GM18868 (cell line): Measurements from ENCODE around the gene DDX25.
A peak's percentile ranks its signal among the peaks of the same experiment; 100 is the strongest.

ENCODE experiments used
- ATAC-seq: cut with Tn5 transposase; IDR thresholded peaks from one replicate; pipeline ENCODE4 v1.9.1; 2021; ENCODE audit warnings: mild to moderate bottlenecking, moderate library complexity; ENCODE audit not compliant: unreplicated experiment

DDX25 gene

GRCh38 chr11:125933030-125933813, 28.9 kb downstream of the DDX25 start:
- ATAC-seq, result no peak

GRCh38 chr11:125934473-125934872, 30.2 kb downstream of the DDX25 start:
- ATAC-seq, result no peak

- ATAC-seq, result no peak
Measured at GRCh38 chr11:125935056-125935455, 30.7 kb downstream of the DDX25 start.

- ATAC-seq, result no peak
Measured at GRCh38 chr11:125935618-125936199, 31.4 kb downstream of the DDX25 start.

DNA sequence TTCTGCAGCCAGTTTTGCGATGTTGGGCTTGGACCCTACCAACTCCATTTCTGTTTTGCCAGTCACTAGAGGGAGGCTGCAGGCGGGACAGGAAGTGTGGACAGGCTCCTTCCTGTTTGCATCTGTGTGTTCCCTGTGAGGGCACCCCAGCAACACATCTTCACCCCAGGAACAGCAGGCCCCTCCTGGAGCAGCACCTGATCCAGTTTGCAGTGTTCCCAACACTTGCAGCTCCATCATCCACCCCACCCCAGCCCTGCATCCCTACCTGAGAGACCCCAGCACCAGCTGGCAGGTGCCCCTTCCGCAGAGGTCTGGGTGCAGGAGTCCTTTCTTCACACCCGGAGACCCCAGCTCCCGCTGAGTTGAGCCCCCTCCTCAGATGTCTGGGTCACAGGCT, 34.1 kb downstream of the DDX25 start:
- no peak for ATAC-seq

DNA sequence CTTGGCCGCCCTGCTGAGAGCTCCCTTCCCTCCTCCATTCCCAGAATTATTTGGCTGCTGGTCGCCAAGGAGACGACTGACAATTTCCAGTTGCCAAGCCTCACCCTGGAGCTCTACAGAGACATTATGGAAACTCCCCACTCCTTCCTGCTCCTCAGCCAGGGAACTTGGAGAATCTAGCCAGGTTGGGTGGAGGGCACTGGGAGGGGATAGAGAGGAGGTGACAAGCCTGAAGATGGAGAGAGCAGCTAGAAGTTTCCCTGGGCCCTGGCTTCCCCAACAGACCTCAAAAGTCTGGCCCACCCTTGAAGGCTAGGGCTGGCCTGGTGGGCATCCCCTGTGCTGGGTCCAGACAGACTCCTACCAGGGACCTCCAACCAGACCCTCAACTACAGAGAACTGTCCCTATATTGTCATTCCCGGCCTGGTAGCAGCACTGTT, 34.8 kb downstream of the DDX25 start:
- ATAC-seq, result no peak

- no peak for ATAC-seq
Measured at GRCh38 chr11:125940145-125940544, 35.8 kb downstream of the DDX25 start.

DNA sequence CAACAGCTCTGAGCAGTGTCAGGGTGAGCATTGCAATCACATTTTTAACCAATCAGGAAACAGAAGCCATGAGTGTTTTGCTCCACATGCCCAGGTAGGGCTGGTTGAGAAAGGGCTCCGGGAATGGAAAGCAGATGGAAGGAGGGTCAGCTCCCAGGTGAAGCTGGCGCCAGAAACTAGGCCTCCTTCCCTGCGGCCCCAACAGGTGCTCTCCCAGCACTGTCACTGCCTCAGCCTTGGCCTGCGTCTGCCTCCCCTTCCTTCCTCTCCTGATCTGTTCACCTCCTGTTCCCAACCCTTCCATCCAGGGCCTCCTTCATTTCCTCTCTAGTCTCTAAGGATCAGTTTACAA, 36.9 kb downstream of the DDX25 start:
- ATAC-seq, result no peak

GRCh38 chr11:125941619-125942611, 37.6 kb downstream of the DDX25 start:
- ATAC-seq, result peak; percentile 60

DNA sequence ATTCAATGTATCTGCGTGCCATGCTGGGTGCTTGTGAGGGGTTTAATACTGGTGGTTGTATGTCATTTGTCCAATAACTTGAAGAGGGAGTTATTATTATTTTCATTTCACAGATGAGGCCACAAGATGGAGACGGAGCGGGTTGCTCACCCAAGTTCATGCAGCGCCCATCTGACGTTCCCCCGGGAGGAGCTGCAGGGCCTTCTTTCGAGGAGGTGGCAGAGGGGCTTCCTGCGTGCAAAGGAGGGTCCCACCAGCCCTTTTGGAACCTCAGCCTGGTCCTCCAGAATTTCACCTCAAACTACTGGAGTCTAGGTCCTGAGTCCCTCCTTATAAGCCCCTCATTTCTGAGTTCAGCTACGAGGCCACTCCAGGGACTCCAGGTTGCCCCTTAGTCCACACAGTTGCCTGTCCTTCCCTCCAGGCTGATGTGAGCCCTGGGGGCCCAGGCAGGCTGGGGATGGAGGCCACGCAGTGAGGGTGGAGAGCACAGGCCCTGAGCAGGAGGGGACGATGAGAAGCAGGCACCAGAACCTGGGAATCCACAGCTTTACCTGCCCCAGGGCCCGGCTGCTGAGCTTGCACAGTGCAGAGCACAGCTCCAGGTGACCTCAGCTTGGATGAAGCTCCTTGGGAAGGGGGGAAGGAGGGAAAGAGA, 38.6 kb downstream of the DDX25 start:
- ATAC-seq, result no peak

GRCh38 chr11:125943661-125944349, 39.5 kb downstream of the DDX25 start:
- no peak for ATAC-seq

DNA sequence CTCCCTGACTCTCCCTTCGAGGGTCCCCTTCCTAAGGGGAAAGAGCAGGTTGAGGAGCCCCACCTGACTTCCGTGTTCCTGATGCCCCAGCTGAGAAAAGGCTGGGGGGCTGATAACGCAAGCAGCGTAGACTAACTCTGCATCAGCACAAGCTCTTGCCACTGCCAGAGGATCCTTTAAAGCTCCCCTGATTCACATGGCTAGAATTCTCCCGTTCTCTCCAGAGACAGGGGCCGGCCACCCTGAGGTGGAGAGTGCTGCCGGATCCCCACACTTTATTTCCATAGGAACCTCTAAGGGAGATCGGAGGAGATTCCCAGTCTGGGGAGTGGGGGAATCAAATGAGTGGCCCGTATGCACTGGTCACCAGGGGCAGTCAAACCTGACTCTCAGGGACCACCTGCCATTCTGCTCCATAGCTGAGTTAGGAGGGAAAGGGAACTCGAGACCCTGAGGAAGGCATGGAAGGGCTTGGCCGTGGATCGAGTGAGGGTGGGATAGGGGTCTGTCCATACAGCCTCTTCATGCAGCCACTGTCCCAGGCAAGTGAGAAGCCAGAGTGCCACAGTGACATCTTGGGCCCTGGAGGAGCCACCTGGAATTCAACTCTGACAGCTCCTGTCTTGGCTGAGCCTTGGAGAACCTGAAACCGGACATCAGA, 40.2 kb downstream of the DDX25 start:
- ATAC-seq, result no peak

DNA sequence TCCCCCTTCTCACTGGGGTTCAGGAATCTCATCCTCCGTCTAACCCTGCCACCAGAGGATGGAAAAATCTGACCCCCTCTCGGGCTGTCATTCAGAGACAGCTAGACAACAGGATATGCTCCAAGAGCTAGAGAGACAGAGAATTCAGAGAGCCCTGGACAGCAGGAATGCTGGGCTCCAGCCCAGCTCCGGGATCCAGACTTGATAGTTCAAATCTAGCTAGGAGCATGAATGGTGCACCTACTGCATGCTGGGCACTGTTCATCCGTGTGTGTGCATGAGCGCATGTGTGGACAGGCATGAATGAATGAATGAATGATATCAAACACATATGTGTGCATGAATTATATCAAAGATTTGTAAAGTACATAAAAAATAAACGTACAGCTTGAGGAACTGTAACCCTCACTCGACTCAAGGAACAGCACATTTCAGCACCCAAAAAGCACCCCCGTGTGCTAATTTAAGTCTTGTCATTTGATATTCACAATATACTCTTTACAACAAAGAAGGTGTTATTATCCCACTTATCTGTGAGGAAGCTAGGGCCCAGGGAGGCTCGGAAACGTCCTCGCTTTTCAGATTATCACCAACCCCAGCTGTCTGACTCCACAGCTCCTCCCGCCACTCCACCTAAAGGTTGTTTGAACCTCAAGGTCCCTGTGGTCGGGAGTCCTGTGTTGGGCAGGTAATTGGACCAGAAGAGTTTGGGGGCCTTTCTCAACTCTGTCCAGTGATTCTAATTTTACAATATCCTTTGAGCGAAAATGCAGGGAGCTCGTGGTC, 40.9 kb downstream of the DDX25 start:
- ATAC-seq, result no peak

- no peak for ATAC-seq
Measured at GRCh38 chr11:125945797-125946520, 41.7 kb downstream of the DDX25 start, which contains the start of gene VSIG10L2. TSS of gene VSIG10L2 (plus strand) at chr11:125946044. CDS start at chr11:125946056, 12 bp downstream.

GRCh38 chr11:125946712-125947418, 42.6 kb downstream of the DDX25 start:
- ATAC-seq, result no peak

GRCh38 chr11:125947419-125948277, 43.3 kb downstream of the DDX25 start:
- ATAC-seq, result no peak
